Measurements from ENCODE around the gene SPN. TPM values are rescaled to one million over a fixed set of nuclear protein-coding genes. Genes with fewer than 3 reads are reported as not detected.

Gene SPN
- polyA plus RNA-seq, 2 of the 4 experiments (the other 2 are of a cell fraction): 0.03 TPM; not detected in 1

GRCh38 chr16:29673501-29673900, 10.5 kb downstream of the SPN start:
- FAIRE-seq: no peak
- ChIA-PET POLR2A (no interaction called here), CTCF (interaction anchor here (0.7 to 4.7 kb wide), 4 partner anchors 11 to 26 kb away, joined by 3 to 29 read pairs (median 14); no protein-coding TSS in a partner anchor)
- H3K9me3 ChIP-seq: no peaks in the 10 kb centered on the region
- WGBS (ENCODE audit: missing lambda C conversion rate): 69% methylated on average over 6 of the region's 6 CpGs
- no peak overlapping the region for H3K27ac ChIP-seq
- TF ChIP-seq BHLHE40 (IDR thresholded peaks at IDR 0.05; ENCODE audit: low read depth, low read length) (no peak), GATA3 (IDR thresholded peaks at IDR 0.05; ENCODE audit: borderline replicate concordance) (no peak), POLR2AphosphoS2 (conservative IDR thresholded peaks at IDR 0.05; ENCODE audit: low read length) (no peak), RAD21 (conservative IDR thresholded peaks at IDR 0.05 in 1 of 2, IDR thresholded peaks at IDR 0.05 in 1 of 2) (no peak), POLR2A (IDR thresholded peaks at IDR 0.05; ENCODE audit: low read length) (no peak)
- ATAC-seq: no peak
- no peak for DNase-seq (ENCODE audit: low read depth in 1 of 2, low spot score in 1 of 2)
- no peak overlapping the region for H3K4me3 ChIP-seq
- peaks cover 6% of the 10 kb centered on the region; the same call in 1 of the 3 replicates for H3K4me1 ChIP-seq
- no peak overlapping the region for H3K4me2 ChIP-seq

GRCh38 chr16:29674188-29674587, 11.1 kb downstream of the SPN start:
- Histone ChIP-seq H3K9me3 (no peaks in the 10 kb centered on the region), H3K4me1 (peaks cover 6% of the 10 kb centered on the region; the same call in 1 of the 3 replicates), H3K27ac (no peak overlapping the region), H3K4me3 (no peak overlapping the region), H3K4me2 (no peak overlapping the region)
- WGBS (ENCODE audit: missing lambda C conversion rate): 75% methylated on average over 13 of the region's 13 CpGs
- FAIRE-seq (no peak), DNase-seq (ENCODE audit: low read depth in 1 of 2, low spot score in 1 of 2) (no peak), ATAC-seq (no peak)
- ChIA-PET POLR2A (no interaction called here), CTCF (interaction anchor here (1.7 to 4.7 kb wide), 3 partner anchors 10 to 26 kb away, joined by 4 to 29 read pairs (median 24); no protein-coding TSS in a partner anchor)
- TF ChIP-seq SMC3 (IDR thresholded peaks at IDR 0.05): no peak
- TF ChIP-seq CBX8 (IDR thresholded peaks at IDR 0.05): no peak
- no peak for TF ChIP-seq RAD21 (conservative IDR thresholded peaks at IDR 0.05 in 1 of 2, IDR thresholded peaks at IDR 0.05 in 1 of 2)
- no peak for TF ChIP-seq ZNF302 (CRISPR knock-in tag; IDR thresholded peaks at IDR 0.05)
- TF ChIP-seq BCL3 (IDR thresholded peaks at IDR 0.05): no peak
- no peak for TF ChIP-seq HOXB5 (CRISPR knock-in tag; IDR thresholded peaks at IDR 0.05)
- no peak for TF ChIP-seq RCOR1 (IDR thresholded peaks at IDR 0.05; ENCODE audit: low read depth, low read length)
- TF ChIP-seq E2F6 (IDR thresholded peaks at IDR 0.05; ENCODE audit: borderline replicate concordance, low read depth): no peak
- no peak for TF ChIP-seq CTCF (IDR thresholded peaks at IDR 0.05)
- TF ChIP-seq CEBPB (IDR thresholded peaks at IDR 0.05): no peak

DNA sequence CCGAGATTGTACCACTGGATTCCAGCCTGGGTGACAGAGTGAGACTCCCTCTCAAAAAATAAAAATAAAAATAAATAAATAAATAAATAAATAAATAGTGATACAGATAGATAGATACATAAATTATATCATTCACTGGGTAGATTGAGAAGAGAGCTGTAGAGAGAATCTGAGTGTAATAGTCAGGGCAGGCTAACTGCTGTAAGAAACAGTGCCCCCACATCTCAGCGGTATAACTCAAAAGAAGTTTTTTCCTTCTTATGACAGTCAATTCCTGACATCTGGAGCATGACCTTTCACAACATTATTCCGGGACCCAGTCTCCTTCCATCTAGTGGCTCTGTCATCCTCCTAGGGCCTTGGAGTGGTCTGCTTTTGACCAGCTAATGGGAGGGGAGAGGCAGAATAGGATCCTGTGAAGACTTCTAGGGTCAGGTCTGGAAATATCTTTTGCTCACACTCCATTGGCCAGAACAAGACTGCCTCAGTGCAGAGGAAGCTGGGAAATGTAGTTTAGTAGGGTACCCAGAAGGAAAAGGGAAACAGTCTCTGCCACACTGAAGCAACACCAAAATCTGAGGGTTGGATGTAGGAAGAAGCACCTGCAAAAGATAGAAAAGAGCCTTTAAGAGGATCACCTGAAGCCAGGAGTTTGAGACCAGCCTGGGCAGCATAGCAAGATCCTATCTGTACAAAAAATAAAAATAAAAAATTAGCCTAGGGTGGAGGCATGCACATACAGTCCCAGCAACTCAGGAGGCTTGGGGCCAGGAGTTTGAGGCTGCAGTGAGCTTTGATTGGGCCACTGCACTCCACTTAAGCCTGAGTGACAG, 13.0 kb downstream of the SPN start:
- no peak overlapping the region for H3K4me3 ChIP-seq
- TF ChIP-seq FOSL2 (IDR thresholded peaks at IDR 0.05): no peak
- TF ChIP-seq FOSL2 (CRISPR knock-in tag; IDR thresholded peaks at IDR 0.05): no peak
- no peak for TF ChIP-seq REST (IDR thresholded peaks at IDR 0.05)
- TF ChIP-seq HES2 (IDR thresholded peaks at IDR 0.05): no peak
- TF ChIP-seq, protein P1, sequence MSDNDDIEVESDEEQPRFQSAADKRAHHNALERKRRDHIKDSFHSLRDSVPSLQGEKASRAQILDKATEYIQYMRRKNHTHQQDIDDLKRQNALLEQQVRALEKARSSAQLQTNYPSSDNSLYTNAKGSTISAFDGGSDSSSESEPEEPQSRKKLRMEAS (IDR thresholded peaks at IDR 0.05): no peak
- TF ChIP-seq CEBPB (IDR thresholded peaks at IDR 0.05): no peak
- no peak for TF ChIP-seq RCOR1 (IDR thresholded peaks at IDR 0.05; ENCODE audit: low read depth, low read length)
- no peak for TF ChIP-seq BHLHE40 (IDR thresholded peaks at IDR 0.05; ENCODE audit: low read depth, low read length)
- TF ChIP-seq ZNF302 (CRISPR knock-in tag; IDR thresholded peaks at IDR 0.05): no peak
- no peak for TF ChIP-seq SMC3 (IDR thresholded peaks at IDR 0.05)
- TF ChIP-seq, protein P2, sequence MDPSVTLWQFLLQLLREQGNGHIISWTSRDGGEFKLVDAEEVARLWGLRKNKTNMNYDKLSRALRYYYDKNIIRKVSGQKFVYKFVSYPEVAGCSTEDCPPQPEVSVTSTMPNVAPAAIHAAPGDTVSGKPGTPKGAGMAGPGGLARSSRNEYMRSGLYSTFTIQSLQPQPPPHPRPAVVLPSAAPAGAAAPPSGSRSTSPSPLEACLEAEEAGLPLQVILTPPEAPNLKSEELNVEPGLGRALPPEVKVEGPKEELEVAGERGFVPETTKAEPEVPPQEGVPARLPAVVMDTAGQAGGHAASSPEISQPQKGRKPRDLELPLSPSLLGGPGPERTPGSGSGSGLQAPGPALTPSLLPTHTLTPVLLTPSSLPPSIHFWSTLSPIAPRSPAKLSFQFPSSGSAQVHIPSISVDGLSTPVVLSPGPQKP (IDR thresholded peaks at IDR 0.05; ENCODE audit: low read depth, low read length): no peak
- no peak for TF ChIP-seq EHMT2 (IDR thresholded peaks at IDR 0.05; ENCODE audit: low read depth)
- CTCF ChIA-PET: interaction anchor here (0.6 to 4.7 kb wide), 5 partner anchors 16 to 173 kb away, joined by 3 to 29 read pairs (median 7); no protein-coding TSS in a partner anchor
- H3K9me3 ChIP-seq: no peaks in the 10 kb centered on the region
- ATAC-seq: peak; percentile 80 to 92
- H3K4me1 ChIP-seq: peaks cover 10% of the 10 kb centered on the region; the same call in 1 of the 3 replicates
- 43% methylated on average over 3 of the region's 3 CpGs for WGBS (ENCODE audit: missing lambda C conversion rate)
- POLR2A ChIA-PET: no interaction called here
- H3K27ac ChIP-seq: no peak overlapping the region
- no peak overlapping the region for H3K4me2 ChIP-seq
- FAIRE-seq: no peak
- DNase-seq (ENCODE audit: low read depth in 1 of 2, low spot score in 1 of 2): peak; percentile 37 to 46

Measured in A549 (cell line).